ENCODE data around the gene RMND1.

- no peak for TF ChIP-seq CTCF (IDR thresholded peaks at IDR 0.05)
- no peak for TF ChIP-seq EP300 (IDR thresholded peaks at IDR 0.05)
Measured at GRCh38 chr6:151385177-151385576, 66.7 kb downstream of the RMND1 start.
